Activated naive CD8-positive, alpha-beta T cell treated with anti-CD3 and anti-CD28 coated beads for 36 hours (primary cell): ENCODE measurements around the gene ANKRD30A. TPM values are rescaled to one million over a fixed set of nuclear protein-coding genes. Genes with fewer than 3 reads are reported as not detected.
"Not testable (repeated sequence)": the region's sequence is repeated elsewhere in the genome, so short reads cannot be mapped to it uniquely, and the experiment has no call there.

Experiments
- DNase-seq: peaks from one replicate; pipeline ENCODE4 v3.0.0; 2021
- H3K27ac Mint-ChIP-seq: one replicate; pipeline ENCODE4 v1.8.0; 2022; ENCODE audit warnings: mild to moderate bottlenecking, moderate library complexity, mixed read lengths
- H3K27me3 Mint-ChIP-seq: one replicate; pipeline ENCODE4 v1.8.0; 2022; ENCODE audit warnings: mild to moderate bottlenecking, mixed read lengths
- H3K36me3 Mint-ChIP-seq: one replicate; pipeline ENCODE4 v1.8.0; 2021; ENCODE audit warnings: mild to moderate bottlenecking, mixed read lengths
- H3K4me1 Mint-ChIP-seq: one replicate; pipeline ENCODE4 v1.8.0; 2021; ENCODE audit warnings: mixed read lengths
- H3K4me3 Mint-ChIP-seq: one replicate; pipeline ENCODE4 v1.8.0; 2022; ENCODE audit warnings: mild to moderate bottlenecking, moderate library complexity, mixed read lengths
- H3K9me3 Mint-ChIP-seq: one replicate; pipeline ENCODE4 v1.8.0; 2022; ENCODE audit warnings: mixed read lengths
- total RNA-seq, 2 experiments: library from RNA; stranded (reverse); gene quantifications; one replicate each; pipeline ENCODE4 v1.2.3, GENCODE V29; 2021

ANKRD30A gene
- total RNA-seq, 2 experiments from 2014 or later = not detected

GRCh38 chr10:37314350-37314749 is 189.0 kb downstream of the ANKRD30A start:
- Mint-ChIP-seq H3K27ac (no peak overlapping the region), H3K27me3 (no peaks in the 10 kb centered on the region), H3K4me1 (no peaks in the 10 kb centered on the region), H3K9me3 (no peaks in the 10 kb centered on the region), H3K36me3 (no peaks in the 10 kb centered on the region), H3K4me3 (no peak overlapping the region)
- no peak for DNase-seq

DNA sequence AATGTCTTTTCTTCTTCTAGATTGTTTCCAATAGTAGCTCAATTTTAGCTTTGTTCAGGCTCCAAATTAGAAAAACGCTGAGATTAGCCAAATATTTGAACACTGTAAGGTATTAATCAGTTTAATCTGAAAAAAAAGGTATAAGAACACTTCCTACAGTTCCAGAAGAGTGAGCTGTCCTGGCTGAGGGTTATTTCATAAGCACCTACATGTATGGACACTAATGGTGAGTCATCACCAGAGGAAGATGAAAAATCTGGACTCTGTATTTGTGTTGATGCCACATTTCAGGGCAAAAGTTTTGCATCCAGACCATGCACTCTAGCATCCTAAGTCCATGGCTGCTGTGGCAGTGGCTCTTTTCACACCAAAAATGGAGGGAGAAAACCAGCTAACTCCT is 189.5 kb downstream of the ANKRD30A start:
- DNase-seq = no peak
- Mint-ChIP-seq H3K9me3 (no peaks in the 10 kb centered on the region), H3K27me3 (no peaks in the 10 kb centered on the region), H3K36me3 (no peaks in the 10 kb centered on the region), H3K4me3 (no peak overlapping the region), H3K4me1 (no peaks in the 10 kb centered on the region), H3K27ac (no peak overlapping the region)

GRCh38 chr10:37344413-37344812 is 219.0 kb downstream of the ANKRD30A start:
- Mint-ChIP-seq H3K9me3 (peaks cover 9% of the 10 kb centered on the region), H3K27ac (no peak overlapping the region), H3K4me1 (no peaks in the 10 kb centered on the region), H3K27me3 (no peaks in the 10 kb centered on the region), H3K36me3 (no peaks in the 10 kb centered on the region), H3K4me3 (no peak overlapping the region)
- no peak for DNase-seq

GRCh38 chr10:37379991-37380390 is 254.6 kb downstream of the ANKRD30A start:
- no peaks in the 10 kb centered on the region for H3K4me1 Mint-ChIP-seq

DNA sequence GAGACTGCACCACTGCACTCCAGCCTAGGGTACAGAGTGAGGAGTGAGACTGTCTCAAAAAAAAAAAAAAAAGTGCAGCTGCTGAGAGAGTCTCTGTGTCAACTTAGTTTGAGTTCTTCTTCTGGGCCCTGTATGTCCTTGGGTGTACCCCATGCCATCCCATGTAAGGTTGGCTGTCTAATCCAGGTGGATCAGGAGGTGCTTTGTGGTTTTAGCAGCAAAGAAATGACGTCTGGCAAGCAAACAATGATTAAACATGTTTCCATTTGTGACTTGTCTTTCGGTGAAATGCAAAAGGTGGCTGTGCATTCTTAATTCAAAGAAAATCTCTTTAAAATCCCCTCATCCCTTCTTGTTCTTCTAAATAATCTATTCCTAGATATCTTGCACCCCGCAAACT is 255.9 kb downstream of the ANKRD30A start:
- H3K4me3 Mint-ChIP-seq = no peak overlapping the region
- H3K27me3 Mint-ChIP-seq = no peaks in the 10 kb centered on the region
- H3K4me1 Mint-ChIP-seq = no peaks in the 10 kb centered on the region
- no peak overlapping the region for H3K27ac Mint-ChIP-seq
- peaks cover 10% of the 10 kb centered on the region for H3K9me3 Mint-ChIP-seq
- no peaks in the 10 kb centered on the region for H3K36me3 Mint-ChIP-seq
- no peak for DNase-seq

More at GRCh38 chr10:37379991-37380390, 254.6 kb downstream of the ANKRD30A start:
- Mint-ChIP-seq H3K4me3 (no peak overlapping the region), H3K27ac (no peak overlapping the region), H3K36me3 (no peaks in the 10 kb centered on the region), H3K27me3 (no peaks in the 10 kb centered on the region), H3K9me3 (peaks cover 9% of the 10 kb centered on the region)
- DNase-seq = no peak

DNA sequence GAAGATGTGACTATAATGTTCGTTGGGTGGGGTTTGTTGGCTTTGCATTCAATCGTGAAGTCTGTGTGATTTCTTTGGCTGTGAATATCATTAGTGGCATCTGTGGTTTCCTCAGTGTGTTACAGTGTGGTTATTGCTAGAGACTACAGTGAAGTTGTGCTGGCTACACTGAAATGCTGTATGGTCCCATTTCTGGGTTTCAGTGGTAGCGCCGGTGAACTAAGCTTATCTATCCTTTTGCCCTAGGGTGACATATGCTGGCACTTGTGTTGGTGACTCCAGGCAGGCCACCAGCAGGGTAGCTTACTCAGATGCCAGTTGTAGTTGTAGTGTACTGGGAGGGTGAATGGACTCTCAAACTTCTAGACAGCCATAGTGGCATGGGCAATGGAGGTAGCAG is 259.5 kb downstream of the ANKRD30A start:
- no peaks in the 10 kb centered on the region for H3K27me3 Mint-ChIP-seq
- H3K4me3 Mint-ChIP-seq = no peak overlapping the region
- no peaks in the 10 kb centered on the region for H3K36me3 Mint-ChIP-seq
- no peak overlapping the region for H3K27ac Mint-ChIP-seq
- no peaks in the 10 kb centered on the region for H3K4me1 Mint-ChIP-seq
- no peak for DNase-seq
- peaks cover 15% of the 10 kb centered on the region for H3K9me3 Mint-ChIP-seq

- Mint-ChIP-seq H3K9me3 (peaks cover 8% of the 10 kb centered on the region), H3K27me3 (no peaks in the 10 kb centered on the region), H3K4me3 (no peak overlapping the region), H3K27ac (no peak overlapping the region), H3K4me1 (no peaks in the 10 kb centered on the region), H3K36me3 (no peaks in the 10 kb centered on the region)
- no peak for DNase-seq
Measured at GRCh38 chr10:37390926-37391325, 265.5 kb downstream of the ANKRD30A start.

GRCh38 chr10:37400774-37401173 is 275.4 kb downstream of the ANKRD30A start:
- not testable (repeated sequence) for H3K4me3 Mint-ChIP-seq, H3K36me3 Mint-ChIP-seq, H3K27ac Mint-ChIP-seq, H3K4me1 Mint-ChIP-seq, DNase-seq, H3K9me3 Mint-ChIP-seq, H3K27me3 Mint-ChIP-seq

- Mint-ChIP-seq H3K36me3 (no peaks in the 10 kb centered on the region), H3K4me3 (no peak overlapping the region), H3K4me1 (no peaks in the 10 kb centered on the region), H3K27ac (no peak overlapping the region), H3K27me3 (no peaks in the 10 kb centered on the region), H3K9me3 (peaks cover 5% of the 10 kb centered on the region)
- no peak for DNase-seq
Measured at GRCh38 chr10:37401225-37401624, 275.8 kb downstream of the ANKRD30A start.

DNA sequence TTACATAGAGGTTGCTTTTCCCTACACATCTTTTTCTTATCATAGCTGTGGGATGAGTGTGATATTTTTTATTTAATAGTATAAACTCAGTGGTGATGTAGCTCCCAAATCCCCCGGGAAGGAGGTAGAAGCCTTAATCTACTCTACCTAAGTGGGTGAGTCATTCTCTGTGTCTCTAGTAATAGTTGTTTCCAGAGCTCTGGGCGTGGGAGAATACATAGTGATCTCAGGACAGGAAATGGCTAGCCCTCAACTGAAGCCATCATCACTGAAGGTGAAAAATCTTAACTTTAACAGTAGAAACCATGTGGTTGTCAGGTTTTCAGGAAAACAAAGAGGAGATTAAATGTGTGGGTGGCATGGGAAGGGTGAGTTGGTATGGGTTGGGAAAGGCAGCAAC is 278.4 kb downstream of the ANKRD30A start:
- no peak overlapping the region for H3K4me3 Mint-ChIP-seq
- H3K9me3 Mint-ChIP-seq = peaks cover 12% of the 10 kb centered on the region
- no peak overlapping the region for H3K27ac Mint-ChIP-seq
- peaks cover 1% of the 10 kb centered on the region for H3K36me3 Mint-ChIP-seq
- no peak for DNase-seq
- no peaks in the 10 kb centered on the region for H3K27me3 Mint-ChIP-seq
- H3K4me1 Mint-ChIP-seq = no peaks in the 10 kb centered on the region
